ENCODE measurements around the gene UBTD2.

- TF ChIP-seq GLI4 (tag by site-specific recombination; IDR thresholded peaks at IDR 0.05) (no peak), KLF16 (tag by site-specific recombination; IDR thresholded peaks at IDR 0.05) (no peak), YY1 (tag by site-specific recombination; IDR thresholded peaks at IDR 0.05) (no peak), CTCF (tag by site-specific recombination; IDR thresholded peaks at IDR 0.05) (no peak), ZSCAN30 (tag by site-specific recombination; IDR thresholded peaks at IDR 0.05) (no peak), ZNF398 (tag by site-specific recombination; IDR thresholded peaks at IDR 0.05) (no peak), ZNF292 (tag by site-specific recombination; IDR thresholded peaks at IDR 0.05; ENCODE audit: borderline replicate concordance, low read depth) (no peak), ZNF488 (tag by site-specific recombination; IDR thresholded peaks at IDR 0.05) (no peak), ZNF580 (tag by site-specific recombination; IDR thresholded peaks at IDR 0.05) (no peak), ZNF175 (tag by site-specific recombination; IDR thresholded peaks at IDR 0.05) (no peak), SETDB1 (IDR thresholded peaks at IDR 0.05; ENCODE audit: insufficient read length, low read length) (no peak), ZBTB26 (tag by site-specific recombination; optimal IDR thresholded peaks at IDR 0.05) (no peak)
Observed at GRCh38 chr5:172252501-172252900, 31.1 kb downstream of the UBTD2 start.
